Endothelial cell of umbilical vein (primary cell): ENCODE results near the gene DEGS2. TPM values are rescaled to one million over a fixed set of nuclear protein-coding genes. Genes with fewer than 3 reads are reported as not detected.

Source experiments
- BruUV-seq: library from RNA; stranded (reverse); fragments of 400-500 nt; replicated peaks from 2 replicates; lab custom pipeline; 2021; lab: Mats Ljungman, UMichigan
- CTCF ChIA-PET: fragments of 300-600, 350-600 bp; sonication (Branson Sonifier 250); formaldehyde crosslinking; loops from one replicate; lab custom pipeline; 2021; ENCODE audit warnings: antibody characterized with exemption, inconsistent platforms; lab: Charles Lee
- POLR2A ChIA-PET: fragments of 300-600, 350-600 bp; sonication (Branson Sonifier 250); formaldehyde crosslinking; loops from one replicate; lab custom pipeline; 2021; ENCODE audit warnings: antibody characterized with exemption, inconsistent platforms; lab: Charles Lee
- DNase-seq: peaks from one replicate; pipeline ENCODE4 v3.0.0-alpha.2; 2011; ENCODE audit warnings: low read depth, low spot score
- FAIRE-seq: peaks from 2 replicates; lab custom pipeline; 2011; peaks lifted over from hg19 to GRCh38; lab: Jason Lieb, UNC
- H2AFZ ChIP-seq: 2 replicates; pipeline ENCODE4 v1.6.0; 2012; ENCODE audit warnings: low read depth, low read length, control low read depth, inconsistent platforms
- H3K27ac ChIP-seq: 2 replicates; pipeline ENCODE4 v1.5.1; 2011; ENCODE audit warnings: low read depth, mild to moderate bottlenecking, control low read depth, low read length, moderate library complexity; ENCODE audit not compliant: insufficient read depth
- H3K27me3 ChIP-seq, 2 experiments: 2 replicates each; pipeline versions ENCODE4 v1.6.0 to v1.6.1; 2011; ENCODE audit warnings: low read length in 2 of 2, mixed read lengths in 1 of 2; ENCODE audit not compliant: control insufficient read depth in 2 of 2, insufficient read depth in 2 of 2
- H3K36me3 ChIP-seq, 2 experiments: 2 replicates in 1 of 2; 3 replicates in 1 of 2; pipeline ENCODE4 v1.5.1; 2011; ENCODE audit warnings: low read length in 2 of 2, mild to moderate bottlenecking in 1 of 2, moderate library complexity in 1 of 2; ENCODE audit not compliant: control insufficient read depth in 2 of 2, insufficient read depth in 2 of 2; ENCODE audit errors: extremely low read depth in 1 of 2
- H3K4me1 ChIP-seq: 3 replicates; pipeline ENCODE4 v1.5.1; 2011; ENCODE audit warnings: mild to moderate bottlenecking, low read length; ENCODE audit not compliant: control insufficient read depth, insufficient read depth; ENCODE audit errors: extremely low read depth
- H3K4me2 ChIP-seq: 2 replicates; pipeline ENCODE4 v1.6.1; 2011; ENCODE audit warnings: low read length, control low read depth, mixed read lengths; ENCODE audit not compliant: insufficient read depth
- H3K4me3 ChIP-seq, 3 experiments: fragments of 200-600 bp in 1 of 3; sonication (generic), shearing (Covaris generic) in 1 of 3; replicated peaks in 1 of 3; 2 replicates each; pipeline ENCODE4 v1.5.1; 2011 to 2016; ENCODE audit warnings: control low read depth in 3 of 3, low read length in 3 of 3, mild to moderate bottlenecking in 2 of 3, inconsistent platforms in 1 of 3, low read depth in 1 of 3, moderate library complexity in 1 of 3; ENCODE audit not compliant: insufficient read depth in 1 of 3
- H3K79me2 ChIP-seq: 2 replicates; pipeline ENCODE4 v1.6.0; 2012; ENCODE audit warnings: low read length, inconsistent platforms; ENCODE audit not compliant: control insufficient read depth, insufficient read depth
- H3K9ac ChIP-seq: replicated peaks from 2 replicates; pipeline ENCODE3; 2011; ENCODE audit warnings: low read length, control low read depth; ENCODE audit not compliant: insufficient read depth; ENCODE audit errors: extremely low read depth
- H3K9me1 ChIP-seq: replicated peaks from 3 replicates; pipeline ENCODE4 v1.6.0; 2011; ENCODE audit warnings: mild to moderate bottlenecking, low read length; ENCODE audit not compliant: control insufficient read depth, insufficient read depth; ENCODE audit errors: extremely low read depth
- H3K9me3 ChIP-seq: replicated peaks from 2 replicates; pipeline ENCODE4 v1.5.1; 2012; ENCODE audit warnings: low read length, inconsistent platforms; ENCODE audit not compliant: control insufficient read depth, insufficient read depth
- H4K20me1 ChIP-seq: replicated peaks from 2 replicates; pipeline ENCODE3; 2011; ENCODE audit warnings: mild to moderate bottlenecking, low read length; ENCODE audit not compliant: control insufficient read depth, insufficient read depth; ENCODE audit errors: extremely low read depth
- EZH2 ChIP-seq: IDR thresholded peaks from 2 replicates; pipeline ENCODE4 v1.6.1; 2012; ENCODE audit warnings: borderline replicate concordance, low read depth, mild to moderate bottlenecking, moderate library complexity, low read length, inconsistent platforms; ENCODE audit not compliant: severe bottlenecking
- FOS ChIP-seq: IDR thresholded peaks from 2 replicates; pipeline ENCODE4 v1.6.1; 2011; ENCODE audit warnings: mild to moderate bottlenecking, low read length, moderate library complexity, borderline replicate concordance; ENCODE audit not compliant: insufficient read depth
- GATA2 ChIP-seq: IDR thresholded peaks from 2 replicates; pipeline ENCODE4 v1.7.0; 2011; ENCODE audit warnings: low read depth, mild to moderate bottlenecking, moderate library complexity, mixed read lengths, low read length; ENCODE audit not compliant: insufficient read length, insufficient read depth
- JUN ChIP-seq: IDR thresholded peaks from 2 replicates; pipeline ENCODE4 v1.6.1; 2011; ENCODE audit warnings: borderline replicate concordance, low read depth; ENCODE audit not compliant: insufficient read length, insufficient read depth
- MYC ChIP-seq: IDR thresholded peaks from one replicate; pipeline ENCODE4 v1.6.1; 2011; ENCODE audit warnings: mild to moderate bottlenecking, low read depth, low read length
- POLR2A ChIP-seq: IDR thresholded peaks from 2 replicates; pipeline ENCODE4 v1.6.1; 2012; ENCODE audit warnings: low read depth, mild to moderate bottlenecking, control low read depth, low read length
- POLR2AphosphoS5 ChIP-seq: IDR thresholded peaks from 2 replicates; pipeline ENCODE4 v1.6.1; 2012; ENCODE audit warnings: low read depth, mild to moderate bottlenecking, control low read depth, low read length, moderate library complexity; ENCODE audit not compliant: insufficient read depth
- dilution Hi-C: fragments of 300-500 bp; cut with MboI; formaldehyde crosslinking; loops from one replicate; pipeline ENCODE4 v1.15.0; 2019; ENCODE audit warnings: low sequenced_read_pairs; ENCODE audit not compliant: extremely low pct_ligation_motif_present
- intact Hi-C: fragments of 100-400 bp; cut with micrococcal nuclease; formaldehyde crosslinking; loops from one replicate; pipeline ENCODE4 v1.10.0; 2022
- polyA plus RNA-seq, 4 experiments: library from polyadenylated mRNA; depleted of rRNA in 3 of 4; stranded (reverse) in 3 of 4; unstranded in 1 of 4; fragments of >200 nt; gene quantifications; 2 replicates each; pipeline versions ENCODE4 v1.2.1 to v1.2.3, GENCODE V29; 2011 to 2012; ENCODE audit warnings: missing spikeins in 1 of 4
- total RNA-seq: library from RNA; stranded (reverse); gene quantifications from 2 replicates; pipeline ENCODE4 v1.2.3, GENCODE V29; 2021
- TF ChIP-seq, protein P1 (sequence below): IDR thresholded peaks from 2 replicates; pipeline ENCODE4 v1.6.1; 2011; ENCODE audit not compliant: insufficient read depth, insufficient read length
- TF ChIP-seq, protein P2 (sequence below), 2 donors: IDR thresholded peaks; 1 replicate in 1 of 2; 2 replicates in 1 of 2; pipeline ENCODE4 v1.5.1; 2011; ENCODE audit warnings: low read length in 2 of 2, mild to moderate bottlenecking in 2 of 2, moderate library complexity in 2 of 2, control low read depth in 1 of 2, inconsistent platforms in 1 of 2, low read depth in 1 of 2; ENCODE audit not compliant: insufficient read depth in 1 of 2; ENCODE audit errors: extremely low read depth in 1 of 2

The DEGS2 gene
- total and polyA plus RNA-seq, 2 donors (not counting 3 experiments of a cell fraction or from before 2014, with no cell fraction given), result 0.06 TPM; not detected in 1

DNA sequence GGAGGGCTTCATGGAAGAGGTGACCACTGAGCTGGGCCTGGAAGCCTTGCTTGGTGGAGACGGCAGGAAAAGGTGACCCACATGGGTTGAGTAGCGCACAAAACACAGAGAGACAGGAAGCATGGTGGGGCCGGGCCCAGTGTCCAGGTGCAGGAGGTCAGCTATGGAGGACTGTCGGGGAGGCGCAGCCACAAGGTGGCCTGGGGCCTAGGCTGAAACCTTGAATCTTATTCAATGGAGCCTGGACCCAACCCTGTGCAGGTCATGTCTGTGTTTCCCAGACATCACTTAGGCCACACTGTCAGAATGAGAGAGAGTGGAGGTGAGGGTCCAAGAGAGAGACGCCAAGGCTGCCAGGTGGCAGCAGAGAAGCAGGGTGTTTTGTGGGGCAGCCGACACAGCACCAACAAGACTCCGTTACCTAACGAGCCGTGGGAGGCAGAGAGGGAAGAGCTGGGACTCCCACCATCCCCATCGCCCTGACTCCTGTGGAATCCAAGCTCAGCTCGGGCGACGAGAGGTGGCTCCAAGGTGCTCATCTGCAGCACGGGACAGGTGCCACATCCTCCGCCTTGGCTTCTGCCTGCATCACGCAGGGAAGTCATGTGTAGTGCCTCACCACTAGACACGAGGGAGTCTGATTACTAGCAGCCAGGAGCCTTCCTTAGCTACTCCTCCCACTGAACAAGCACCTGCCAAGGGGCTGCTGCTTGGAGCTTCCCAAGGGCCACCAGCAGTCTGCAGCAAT lies 38.7 kb downstream of the DEGS2 start:
- intact Hi-C loops, result no loop called here
- Histone ChIP-seq H3K4me1 (no peaks in the 10 kb centered on the region), H3K27ac (no peak overlapping the region), H3K9ac (no peak overlapping the region), H4K20me1 (no peaks in the 10 kb centered on the region), H2AFZ (no peak overlapping the region), H3K9me1 (no peaks in the 10 kb centered on the region), H3K79me2 (no peaks in the 10 kb centered on the region), H3K27me3 (no peaks in the 10 kb centered on the region), H3K36me3 (peaks cover 0 to 2% of the 10 kb centered on the region in 2 experiments), H3K4me2 (no peak overlapping the region), H3K9me3 (no peaks in the 10 kb centered on the region), H3K4me3 (no peak overlapping the region)
- no peak for FAIRE-seq
- dilution Hi-C loops, result no loop called here
- POLR2A ChIA-PET, result no interaction called here
- BruUV-seq, result no TSS peak
- CTCF ChIA-PET, result interaction anchor here (1.5 to 1.9 kb wide), 2 partner anchors 14 to 173 kb away, joined by 3 to 9 read pairs; no protein-coding TSS in a partner anchor
- TF ChIP-seq FOS, result no peak
- no peak for TF ChIP-seq JUN
- no peak for DNase-seq

DNA sequence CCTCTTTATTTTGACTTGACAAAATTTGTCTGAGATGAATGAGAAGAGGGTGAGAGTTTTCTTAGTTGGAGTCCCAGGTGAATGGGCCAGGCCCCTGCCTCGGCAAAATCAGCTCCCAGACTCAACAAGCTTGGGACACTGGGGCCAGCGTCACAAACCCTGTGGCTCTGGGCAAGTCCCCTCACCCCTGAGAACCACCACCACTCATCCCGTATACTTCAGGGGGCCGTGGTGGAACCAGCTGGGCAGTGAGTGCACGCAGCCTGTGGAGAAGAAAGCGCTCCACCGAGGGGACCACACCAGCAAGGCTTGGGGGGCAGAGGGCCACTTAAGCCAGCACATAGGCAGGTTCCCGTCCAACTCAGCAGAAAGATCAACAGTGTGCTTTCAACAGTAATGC lies 40.2 kb downstream of the DEGS2 start:
- dilution Hi-C loops, result no loop called here
- intact Hi-C loops, result no loop called here
- H3K4me3 ChIP-seq, result no peak overlapping the region
- H3K27me3 ChIP-seq, result no peaks in the 10 kb centered on the region
- H2AFZ ChIP-seq, result no peak overlapping the region
- H3K79me2 ChIP-seq, result no peaks in the 10 kb centered on the region
- H3K9me1 ChIP-seq, result no peaks in the 10 kb centered on the region
- no peaks in the 10 kb centered on the region for H3K4me1 ChIP-seq
- BruUV-seq, result no TSS peak
- no peak for TF ChIP-seq POLR2A
- TF ChIP-seq JUN, result no peak
- no peak for TF ChIP-seq FOS
- no peak for TF ChIP-seq EZH2
- TF ChIP-seq, protein P1, sequence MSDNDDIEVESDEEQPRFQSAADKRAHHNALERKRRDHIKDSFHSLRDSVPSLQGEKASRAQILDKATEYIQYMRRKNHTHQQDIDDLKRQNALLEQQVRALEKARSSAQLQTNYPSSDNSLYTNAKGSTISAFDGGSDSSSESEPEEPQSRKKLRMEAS, result no peak
- no peak for TF ChIP-seq MYC
- no peak for TF ChIP-seq POLR2AphosphoS5
- TF ChIP-seq, protein P2, sequence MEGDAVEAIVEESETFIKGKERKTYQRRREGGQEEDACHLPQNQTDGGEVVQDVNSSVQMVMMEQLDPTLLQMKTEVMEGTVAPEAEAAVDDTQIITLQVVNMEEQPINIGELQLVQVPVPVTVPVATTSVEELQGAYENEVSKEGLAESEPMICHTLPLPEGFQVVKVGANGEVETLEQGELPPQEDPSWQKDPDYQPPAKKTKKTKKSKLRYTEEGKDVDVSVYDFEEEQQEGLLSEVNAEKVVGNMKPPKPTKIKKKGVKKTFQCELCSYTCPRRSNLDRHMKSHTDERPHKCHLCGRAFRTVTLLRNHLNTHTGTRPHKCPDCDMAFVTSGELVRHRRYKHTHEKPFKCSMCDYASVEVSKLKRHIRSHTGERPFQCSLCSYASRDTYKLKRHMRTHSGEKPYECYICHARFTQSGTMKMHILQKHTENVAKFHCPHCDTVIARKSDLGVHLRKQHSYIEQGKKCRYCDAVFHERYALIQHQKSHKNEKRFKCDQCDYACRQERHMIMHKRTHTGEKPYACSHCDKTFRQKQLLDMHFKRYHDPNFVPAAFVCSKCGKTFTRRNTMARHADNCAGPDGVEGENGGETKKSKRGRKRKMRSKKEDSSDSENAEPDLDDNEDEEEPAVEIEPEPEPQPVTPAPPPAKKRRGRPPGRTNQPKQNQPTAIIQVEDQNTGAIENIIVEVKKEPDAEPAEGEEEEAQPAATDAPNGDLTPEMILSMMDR (IDR thresholded peaks at IDR 0.05; ENCODE audit: extremely low read depth in 1 of 2, insufficient read depth in 1 of 2, low read depth in 1 of 2, low read length in 2 of 2), result no peak
- TF ChIP-seq GATA2, result no peak
- H3K9ac ChIP-seq, result no peak overlapping the region
- CTCF ChIA-PET, result interaction anchor here (1.5 to 2.9 kb wide), 3 partner anchors 11 to 172 kb away, joined by 3 to 15 read pairs (median 6); no protein-coding TSS in a partner anchor
- no peaks in the 10 kb centered on the region for H3K9me3 ChIP-seq
- H4K20me1 ChIP-seq, result no peaks in the 10 kb centered on the region
- no peak overlapping the region for H3K4me2 ChIP-seq
- H3K36me3 ChIP-seq, result peaks cover 0 to 2% of the 10 kb centered on the region in 2 experiments
- POLR2A ChIA-PET, result no interaction called here
- FAIRE-seq (no peak), DNase-seq (no peak)
- H3K27ac ChIP-seq, result no peak overlapping the region
